Gastroesophageal sphincter (tissue), 3 donors: Measurements from ENCODE around the gene ZCCHC3.

Experiments used
- EP300 ChIP-seq: sonication (generic); formaldehyde crosslinking; IDR thresholded peaks from one replicate; pipeline ENCODE4 v1.6.1; 2017; ENCODE audit warnings: antibody characterized with exemption, mild to moderate bottlenecking
- POLR2A ChIP-seq, 2 donors: fragments of 450-650 bp; IDR thresholded peaks; one replicate each; pipeline ENCODE4 v1.6.1; 2017; ENCODE audit warnings: antibody characterized with exemption in 2 of 2, mild to moderate bottlenecking in 2 of 2, moderate library complexity in 1 of 2
- POLR2AphosphoS5 ChIP-seq: sonication (generic); formaldehyde crosslinking; IDR thresholded peaks from one replicate; pipeline ENCODE4 v1.6.1; 2017; ENCODE audit warnings: antibody characterized with exemption
- TF ChIP-seq, protein P1 (sequence below), 4 experiments: fragments of 200-600 bp in 2 of 4; fragments of 450-650 bp in 2 of 4; sonication (generic) in 1 of 4; IDR thresholded peaks; one replicate each; pipeline ENCODE4 v1.5.1; 2017 to 2019; ENCODE audit warnings: antibody characterized with exemption in 4 of 4, mild to moderate bottlenecking in 2 of 4, moderate library complexity in 2 of 4

DNA sequence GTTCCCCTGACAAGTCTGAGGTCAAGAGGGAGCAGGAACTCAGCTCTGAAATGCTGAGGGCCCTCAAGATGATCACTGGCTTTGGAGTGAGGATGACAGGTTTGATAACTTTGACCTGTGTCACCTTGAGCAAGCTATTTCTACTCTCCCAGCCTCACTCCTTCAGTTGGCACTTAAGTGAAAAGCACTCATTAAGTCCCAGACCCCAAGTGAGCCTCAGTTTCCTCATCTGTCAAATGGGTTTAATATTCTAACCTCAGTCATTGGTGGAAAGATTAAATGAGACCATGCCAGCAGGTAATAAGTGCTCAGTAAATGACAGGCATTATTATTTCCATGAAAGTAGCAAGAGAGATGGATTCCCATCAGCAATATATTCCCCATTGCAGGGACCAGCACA is 25.8 kb upstream of the ZCCHC3 start:
- TF ChIP-seq, protein P1, sequence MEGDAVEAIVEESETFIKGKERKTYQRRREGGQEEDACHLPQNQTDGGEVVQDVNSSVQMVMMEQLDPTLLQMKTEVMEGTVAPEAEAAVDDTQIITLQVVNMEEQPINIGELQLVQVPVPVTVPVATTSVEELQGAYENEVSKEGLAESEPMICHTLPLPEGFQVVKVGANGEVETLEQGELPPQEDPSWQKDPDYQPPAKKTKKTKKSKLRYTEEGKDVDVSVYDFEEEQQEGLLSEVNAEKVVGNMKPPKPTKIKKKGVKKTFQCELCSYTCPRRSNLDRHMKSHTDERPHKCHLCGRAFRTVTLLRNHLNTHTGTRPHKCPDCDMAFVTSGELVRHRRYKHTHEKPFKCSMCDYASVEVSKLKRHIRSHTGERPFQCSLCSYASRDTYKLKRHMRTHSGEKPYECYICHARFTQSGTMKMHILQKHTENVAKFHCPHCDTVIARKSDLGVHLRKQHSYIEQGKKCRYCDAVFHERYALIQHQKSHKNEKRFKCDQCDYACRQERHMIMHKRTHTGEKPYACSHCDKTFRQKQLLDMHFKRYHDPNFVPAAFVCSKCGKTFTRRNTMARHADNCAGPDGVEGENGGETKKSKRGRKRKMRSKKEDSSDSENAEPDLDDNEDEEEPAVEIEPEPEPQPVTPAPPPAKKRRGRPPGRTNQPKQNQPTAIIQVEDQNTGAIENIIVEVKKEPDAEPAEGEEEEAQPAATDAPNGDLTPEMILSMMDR (IDR thresholded peaks at IDR 0.05), result no peak
- no peak for TF ChIP-seq POLR2A (IDR thresholded peaks at IDR 0.05)
- TF ChIP-seq EP300, result no peak
- no peak for TF ChIP-seq POLR2AphosphoS5
